ENCODE results near the gene REST. TPM values are rescaled to one million over a fixed set of nuclear protein-coding genes. Genes with fewer than 3 reads are reported as not detected.

The REST gene
- total RNA-seq, 1 experiment from 2014 or later, result 38.8 TPM

DNA sequence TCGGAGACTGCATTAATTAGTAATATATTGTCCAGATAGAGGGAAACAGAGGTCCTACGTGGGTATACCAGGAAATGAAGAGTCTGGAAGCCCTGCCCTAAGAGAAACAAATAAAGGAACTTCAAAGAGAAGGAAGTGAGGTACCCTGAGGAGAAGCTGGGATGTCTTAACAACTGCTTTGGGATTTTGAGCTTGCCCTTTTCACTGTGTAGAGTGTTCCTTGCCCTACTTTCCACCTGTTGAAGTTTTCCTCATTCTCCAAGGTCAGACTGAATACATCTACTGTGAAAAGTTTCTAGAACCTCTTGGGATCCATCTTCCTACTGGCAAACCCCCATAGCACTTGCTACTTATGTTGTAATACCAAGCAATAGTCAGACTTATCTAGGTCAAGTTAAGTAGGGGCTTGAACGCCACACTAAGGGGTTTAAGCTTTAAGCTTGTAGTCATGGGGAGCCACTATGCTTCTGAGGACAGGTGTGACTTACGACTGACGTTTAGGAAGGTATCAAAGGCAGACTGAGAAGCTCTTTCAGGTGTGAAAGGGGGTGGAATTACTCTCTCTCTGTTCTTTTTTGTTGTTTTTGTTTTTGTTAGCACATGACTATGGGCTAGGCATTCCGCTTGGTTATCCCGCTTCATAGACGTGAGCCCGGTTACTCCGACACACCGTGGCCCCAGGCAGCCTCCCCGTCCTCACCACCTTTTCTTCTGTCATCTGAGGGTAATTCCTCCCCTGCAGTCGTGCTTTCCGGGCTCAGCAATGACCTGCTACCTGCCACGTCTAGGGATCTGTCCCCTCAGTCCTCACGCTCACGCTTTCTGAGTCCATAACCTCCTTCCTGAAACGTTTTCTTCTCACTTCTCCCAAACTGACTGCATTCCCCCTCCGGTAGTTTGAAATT is 959 bp upstream of the REST start:
- Histone ChIP-seq H3K4me1 (ENCODE audit: control insufficient read depth, insufficient read depth, low read length) (peaks cover 10% of the 10 kb centered on the region), H3K4me3 (ENCODE audit: low read depth in 2 of 2, low read length in 2 of 2) (peak overlapping the region; percentile 65 to 75), H3K9me3 (ENCODE audit: control insufficient read depth, insufficient read depth, low read depth, low read length) (no peaks in the 10 kb centered on the region), H3K27me3 (ENCODE audit: control insufficient read depth, insufficient read depth, low read length) (no peaks in the 10 kb centered on the region), H3K36me3 (ENCODE audit: control insufficient read depth, insufficient read depth, low read length) (no peaks in the 10 kb centered on the region; the same call in 1 of the 2 replicates), H3K27ac (ENCODE audit: low read length) (0 out of 2 replicates have a peak overlapping the region, but pooled peaks have one; percentile 5)
- in situ Hi-C loops (cut with HindIII; ENCODE audit: low pct_unique_long_range_greater_than_20kb, low sequenced_read_pairs), result no loop called here
- DNase-seq (ENCODE audit: low read depth, low spot score) (no peak), ATAC-seq (no peak)
- no TSS peak for BruUV-seq (replicated peaks)
- CTCF ChIA-PET, result interaction anchor here (0.5 kb wide), 1 partner anchor 53 kb away, joined by 3 read pairs; no protein-coding TSS in a partner anchor
- TF ChIP-seq CTCF (IDR thresholded peaks at IDR 0.05), result no peak
- TF ChIP-seq SIN3A (IDR thresholded peaks at IDR 0.05; ENCODE audit: borderline replicate concordance, insufficient read depth, low read depth, low read length), result no peak
- TF ChIP-seq POLR2AphosphoS5 (IDR thresholded peaks at IDR 0.05; ENCODE audit: low read depth, low read length), result no peak
- TF ChIP-seq, protein P1, sequence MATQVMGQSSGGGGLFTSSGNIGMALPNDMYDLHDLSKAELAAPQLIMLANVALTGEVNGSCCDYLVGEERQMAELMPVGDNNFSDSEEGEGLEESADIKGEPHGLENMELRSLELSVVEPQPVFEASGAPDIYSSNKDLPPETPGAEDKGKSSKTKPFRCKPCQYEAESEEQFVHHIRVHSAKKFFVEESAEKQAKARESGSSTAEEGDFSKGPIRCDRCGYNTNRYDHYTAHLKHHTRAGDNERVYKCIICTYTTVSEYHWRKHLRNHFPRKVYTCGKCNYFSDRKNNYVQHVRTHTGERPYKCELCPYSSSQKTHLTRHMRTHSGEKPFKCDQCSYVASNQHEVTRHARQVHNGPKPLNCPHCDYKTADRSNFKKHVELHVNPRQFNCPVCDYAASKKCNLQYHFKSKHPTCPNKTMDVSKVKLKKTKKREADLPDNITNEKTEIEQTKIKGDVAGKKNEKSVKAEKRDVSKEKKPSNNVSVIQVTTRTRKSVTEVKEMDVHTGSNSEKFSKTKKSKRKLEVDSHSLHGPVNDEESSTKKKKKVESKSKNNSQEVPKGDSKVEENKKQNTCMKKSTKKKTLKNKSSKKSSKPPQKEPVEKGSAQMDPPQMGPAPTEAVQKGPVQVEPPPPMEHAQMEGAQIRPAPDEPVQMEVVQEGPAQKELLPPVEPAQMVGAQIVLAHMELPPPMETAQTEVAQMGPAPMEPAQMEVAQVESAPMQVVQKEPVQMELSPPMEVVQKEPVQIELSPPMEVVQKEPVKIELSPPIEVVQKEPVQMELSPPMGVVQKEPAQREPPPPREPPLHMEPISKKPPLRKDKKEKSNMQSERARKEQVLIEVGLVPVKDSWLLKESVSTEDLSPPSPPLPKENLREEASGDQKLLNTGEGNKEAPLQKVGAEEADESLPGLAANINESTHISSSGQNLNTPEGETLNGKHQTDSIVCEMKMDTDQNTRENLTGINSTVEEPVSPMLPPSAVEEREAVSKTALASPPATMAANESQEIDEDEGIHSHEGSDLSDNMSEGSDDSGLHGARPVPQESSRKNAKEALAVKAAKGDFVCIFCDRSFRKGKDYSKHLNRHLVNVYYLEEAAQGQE (IDR thresholded peaks at IDR 0.05; ENCODE audit: insufficient read depth in 1 of 2, low read depth in 2 of 2, low read length in 1 of 2), result no peak
- TF ChIP-seq TCF7L2 (IDR thresholded peaks at IDR 0.05; ENCODE audit: low read depth, low read length), result no peak
- intact Hi-C loops (cut with micrococcal nuclease; ENCODE audit: unreplicated experiment), result no loop called here
- POLR2A ChIA-PET, result interaction anchor here (0.6 kb wide), 1 partner anchor 56 kb away, joined by 10 read pairs; no protein-coding TSS in a partner anchor

GRCh38 chr4:56908206-56909085 is 746 bp downstream of the REST start:
- in situ Hi-C loops (cut with HindIII; ENCODE audit: low pct_unique_long_range_greater_than_20kb, low sequenced_read_pairs) (no loop called here), intact Hi-C loops (cut with micrococcal nuclease; ENCODE audit: unreplicated experiment) (no loop called here)
- Histone ChIP-seq H3K36me3 (ENCODE audit: control insufficient read depth, insufficient read depth, low read length) (no peaks in the 10 kb centered on the region; the same call in 1 of the 2 replicates), H3K4me1 (ENCODE audit: control insufficient read depth, insufficient read depth, low read length) (peaks cover 10% of the 10 kb centered on the region), H3K27me3 (ENCODE audit: control insufficient read depth, insufficient read depth, low read length) (no peaks in the 10 kb centered on the region), H3K27ac (ENCODE audit: low read length) (peak overlapping the region; percentile 81; the same call in 1 of the 2 replicates), H3K9me3 (ENCODE audit: control insufficient read depth, insufficient read depth, low read depth, low read length) (no peaks in the 10 kb centered on the region), H3K4me3 (ENCODE audit: low read depth in 2 of 2, low read length in 2 of 2) (peak overlapping the region; percentile 68 to 75)
- TF ChIP-seq SIN3A (IDR thresholded peaks at IDR 0.05; ENCODE audit: borderline replicate concordance, insufficient read depth, low read depth, low read length) (peak; percentile 81; the same call in 1 of the 2 replicates), CTCF (IDR thresholded peaks at IDR 0.05) (no peak), TCF7L2 (IDR thresholded peaks at IDR 0.05; ENCODE audit: low read depth, low read length) (no peak)
- TF ChIP-seq, protein P1 (IDR thresholded peaks at IDR 0.05; ENCODE audit: insufficient read depth in 1 of 2, low read depth in 2 of 2, low read length in 1 of 2), result peak; percentile 75 to 85
- ATAC-seq, result peak; percentile 77
- ChIA-PET POLR2A (no interaction called here), CTCF (no interaction called here)
- BruUV-seq (replicated peaks), result no TSS peak
- no peak for DNase-seq (ENCODE audit: low read depth, low spot score)

All from Panc1 (cell line).